NCI-H2029 treated with DMSO at 0.1 percent for 48 hours (cell line): ENCODE data around the gene GAGE10.
"Not testable (repeated sequence)": the region's sequence is repeated elsewhere in the genome, so short reads cannot be mapped to it uniquely, and the experiment has no call there.

Experiments used
- DNase-seq: peaks from one replicate; lab custom pipeline; 2025; lab: John Stamatoyannopoulos, UW

GAGE10 gene

GRCh38 chrX:49323735-49324134 is 20.3 kb downstream of the GAGE10 start:
- not testable (repeated sequence) for DNase-seq

DNA sequence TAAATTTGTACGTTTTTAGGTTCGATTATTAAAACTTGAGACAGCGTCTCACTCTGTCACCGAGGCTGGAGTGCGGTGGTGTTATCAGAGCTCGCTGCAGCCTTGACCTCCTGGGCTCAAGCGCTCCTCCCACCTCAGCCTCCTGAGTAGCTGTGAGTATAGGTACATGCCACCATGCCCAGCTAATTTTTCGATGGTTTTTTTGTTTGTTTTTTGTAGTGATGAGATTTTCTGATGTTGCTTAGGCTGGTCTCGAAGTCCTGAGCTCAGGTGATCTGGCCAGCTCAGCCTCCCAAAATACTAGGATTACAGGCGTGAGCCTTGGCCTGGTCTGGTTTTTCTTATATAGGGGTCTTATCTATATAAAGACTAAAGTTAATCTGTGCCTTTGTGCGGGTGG is 27.0 kb downstream of the GAGE10 start:
- DNase-seq = not testable (repeated sequence)

DNA sequence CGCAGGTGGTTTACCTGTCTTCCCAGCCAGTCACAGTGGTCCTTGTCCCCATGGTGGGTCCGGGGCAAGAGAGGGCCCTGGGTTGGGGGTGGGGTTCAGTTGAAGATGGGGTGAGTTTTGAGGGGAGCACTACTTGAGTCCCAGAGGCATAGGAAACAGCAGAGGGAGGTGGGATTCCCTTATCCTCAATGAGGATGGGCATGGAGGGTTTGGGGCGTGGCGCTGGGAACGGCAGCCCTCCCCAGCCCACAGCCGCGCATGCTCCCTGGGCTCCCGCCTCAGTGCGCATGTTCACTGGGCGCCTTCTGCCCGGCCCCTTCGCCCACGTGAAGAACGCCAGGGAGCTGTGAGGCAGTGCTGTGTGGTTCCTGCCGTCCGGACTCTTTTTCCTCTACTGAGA is 27.8 kb downstream of the GAGE10 start, which contains the start of gene GAGE13:
GAGE13 (plus strand) TSS at position 301 of the 400 bp plus-strand sequence. CDS start 1,156 bp downstream, outside the sequence.
- DNase-seq = not testable (repeated sequence)

- not testable (repeated sequence) for DNase-seq
Observed at GRCh38 chrX:49331841-49332240, 28.4 kb downstream of the GAGE10 start.

GRCh38 chrX:49341449-49341848 is 38.0 kb downstream of the GAGE10 start:
- DNase-seq = not testable (repeated sequence)

DNA sequence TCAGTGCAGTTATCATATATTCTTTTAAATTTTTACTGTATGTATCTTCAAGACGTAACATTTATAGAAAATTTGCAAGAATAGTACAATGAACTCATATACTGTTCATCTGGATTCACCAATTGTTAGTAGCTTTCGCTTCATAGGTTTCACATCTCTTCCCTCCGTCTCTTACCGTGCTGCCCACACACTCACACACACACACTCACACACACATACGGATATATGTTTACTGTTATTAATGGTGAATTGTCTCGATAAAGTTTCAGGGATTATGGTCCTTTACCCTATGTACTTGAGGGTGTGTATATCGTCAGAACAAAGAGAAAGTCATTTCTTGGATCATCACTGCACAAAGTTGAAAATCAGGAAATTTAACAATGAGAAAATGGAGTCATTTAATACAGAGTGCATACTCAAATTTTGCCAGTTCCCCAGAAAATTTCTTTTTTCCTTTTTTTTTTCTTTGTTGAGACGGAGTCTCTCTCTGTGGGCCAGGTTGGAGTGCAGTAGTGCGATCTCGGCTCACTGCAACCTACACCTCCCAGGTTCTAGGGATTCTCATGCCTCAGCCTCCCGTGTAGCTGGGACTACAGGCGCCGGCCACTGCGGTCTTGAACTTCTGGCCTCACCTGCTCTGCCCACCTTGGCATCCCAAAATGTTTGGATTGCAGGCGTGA is 41.2 kb downstream of the GAGE10 start:
- DNase-seq = not testable (repeated sequence)

- DNase-seq = not testable (repeated sequence)
Observed at GRCh38 chrX:49345402-49345801, 42.0 kb downstream of the GAGE10 start.

- not testable (repeated sequence) for DNase-seq
Observed at GRCh38 chrX:49346150-49346549, 42.7 kb downstream of the GAGE10 start.
